GM12864 (cell line): ENCODE results near the gene ZNF354C.

ENCODE experiments used
- DNase-seq: peaks from one replicate; pipeline ENCODE4 v3.0.0-alpha.2; 2011; ENCODE audit warnings: low read depth
- H3K4me3 ChIP-seq: 2 replicates; pipeline ENCODE4 v1.5.1; 2011; ENCODE audit warnings: mild to moderate bottlenecking, low read depth, low read length, control low read depth
- CTCF ChIP-seq: IDR thresholded peaks from 2 replicates; pipeline ENCODE4 v1.5.1; 2011; ENCODE audit warnings: low read depth, mild to moderate bottlenecking, moderate library complexity, low read length, control low read depth, inconsistent platforms; ENCODE audit errors: missing control alignments

The ZNF354C gene

DNA sequence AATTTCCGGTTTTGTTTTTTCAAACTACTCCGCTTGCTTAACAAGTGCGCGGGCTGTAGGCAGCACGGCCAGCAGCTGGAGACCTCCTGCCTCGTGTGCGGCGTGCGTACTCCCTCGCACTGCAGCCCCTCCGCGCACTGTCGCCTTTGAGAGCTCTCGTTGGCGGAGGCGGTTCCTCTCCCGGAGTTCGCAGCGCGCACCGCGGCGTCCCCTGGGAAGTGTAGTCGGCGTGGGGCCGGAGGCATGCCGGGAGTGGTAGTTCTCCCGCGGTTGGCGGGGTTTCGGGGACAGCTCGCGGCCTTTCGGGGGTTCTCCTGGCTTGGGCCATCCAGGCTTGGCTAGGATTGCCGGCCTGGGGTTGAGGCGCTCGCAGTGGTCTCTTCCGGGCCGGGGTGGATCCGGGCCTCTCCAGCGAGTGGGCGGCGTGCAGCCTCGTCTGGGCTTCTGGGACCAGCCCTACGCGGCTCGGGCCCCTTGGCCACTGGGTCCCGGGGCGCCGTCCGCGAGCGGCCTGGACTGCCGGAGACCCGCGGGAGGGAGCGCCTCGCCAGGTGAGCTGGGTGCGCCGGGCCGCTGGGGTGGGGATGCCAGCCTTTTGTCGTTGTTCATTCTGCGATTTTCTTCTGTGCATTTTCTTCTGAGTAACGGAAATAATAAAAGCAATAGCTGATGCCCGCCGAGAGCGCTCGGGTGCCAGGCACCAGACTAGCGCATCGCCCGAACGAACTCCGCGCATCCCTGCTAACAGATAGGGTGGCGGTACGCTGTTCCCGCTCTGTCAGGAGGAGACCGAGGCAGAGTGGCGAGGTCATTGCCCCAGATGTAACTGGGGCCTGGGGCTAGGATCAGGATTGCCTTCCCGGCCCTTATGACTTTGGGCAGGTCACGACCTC is at the start of gene ZNF354C:
ZNF354C (plus strand) TSS at position 258 of the 893 bp plus-strand sequence. CDS start 1,696 bp downstream, outside the sequence.
- no peak within 1 kb of the TSS for H3K4me3 ChIP-seq
- no peak for TF ChIP-seq CTCF
- DNase-seq, result no peak

GRCh38 chr5:179023528-179024189 is 36.5 kb upstream of the ZNF354C start, which contains the start of gene ZNF879:
ZNF879 (plus strand) TSS chr5:179023804; CDS start chr5:179025005, 1,201 bp downstream.
- H3K4me3 ChIP-seq, result peak within 1 kb of the TSS; percentile 11; the same call in 1 of the 2 replicates
- peak; percentile 25 for DNase-seq
- TF ChIP-seq CTCF, result no peak

GRCh38 chr5:179033004-179033580 is 27.1 kb upstream of the ZNF354C start:
- no peak for DNase-seq
- no peak overlapping the region for H3K4me3 ChIP-seq
- no peak for TF ChIP-seq CTCF

DNA sequence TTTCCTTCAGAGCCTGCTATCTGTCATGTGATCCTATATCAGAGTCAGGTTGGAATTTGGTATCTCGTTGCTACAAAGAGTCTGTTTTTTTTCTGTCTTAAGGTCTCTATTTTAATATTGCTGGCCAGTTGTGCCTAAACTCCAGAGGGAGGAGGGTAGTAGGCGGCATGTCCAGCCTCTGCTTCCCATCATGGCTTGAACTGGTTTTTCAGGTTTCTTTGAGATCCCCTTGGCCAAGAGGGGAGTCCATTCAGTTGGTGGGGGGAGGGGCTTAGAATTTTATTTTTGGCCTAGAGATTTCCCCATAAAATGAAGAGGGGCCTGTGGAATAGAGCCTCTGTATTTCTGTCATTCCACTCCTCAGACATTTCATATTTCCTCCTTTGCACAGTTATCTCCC is 15.4 kb upstream of the ZNF354C start:
- no peak overlapping the region for H3K4me3 ChIP-seq
- DNase-seq, result no peak
- no peak for TF ChIP-seq CTCF

DNA sequence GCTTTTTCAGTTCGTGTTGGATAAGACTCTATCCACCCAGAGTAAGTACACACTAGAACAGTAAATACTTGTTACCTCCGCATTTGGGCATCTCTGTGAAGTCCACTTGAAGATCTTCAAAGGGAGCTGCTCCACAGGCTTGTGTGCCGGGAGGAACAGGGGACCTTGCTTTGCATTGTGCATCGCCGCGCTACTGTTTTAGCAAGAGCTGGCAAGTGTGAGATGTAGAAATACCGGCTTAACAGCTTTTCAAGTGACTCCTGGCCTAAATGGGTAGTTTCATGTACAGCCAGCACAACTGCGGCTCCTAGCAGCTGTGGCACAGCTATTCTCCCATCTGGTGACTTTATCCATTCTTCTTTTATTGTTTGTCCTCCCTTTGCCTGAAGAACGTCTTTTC is 8.4 kb upstream of the ZNF354C start:
- H3K4me3 ChIP-seq, result no peak overlapping the region
- TF ChIP-seq CTCF, result no peak
- no peak for DNase-seq

- no peak for DNase-seq
- TF ChIP-seq CTCF, result no peak
- no peak overlapping the region for H3K4me3 ChIP-seq
Measured at GRCh38 chr5:179054036-179054785, 6.0 kb upstream of the ZNF354C start.
